Rectal smooth muscle tissue (tissue), 1 donor: ENCODE measurements around the gene VAT1L.

Experiments used
- H3K27ac ChIP-seq: one replicate; pipeline ENCODE4 v1.7.0; 2013; ENCODE audit warnings: low read depth, low read length, inconsistent platforms
- H3K27me3 ChIP-seq: one replicate; pipeline ENCODE4 v1.7.0; 2013; ENCODE audit warnings: low read length; ENCODE audit not compliant: control insufficient read depth, insufficient read depth
- H3K36me3 ChIP-seq: one replicate; pipeline ENCODE4 v1.7.0; 2013; ENCODE audit warnings: low read length; ENCODE audit not compliant: control insufficient read depth, insufficient read depth
- H3K4me1 ChIP-seq: one replicate; pipeline ENCODE4 v1.7.0; 2013; ENCODE audit warnings: low read length; ENCODE audit not compliant: control insufficient read depth, insufficient read depth
- H3K4me3 ChIP-seq: one replicate; pipeline ENCODE4 v1.7.0; 2013; ENCODE audit warnings: low read length
- H3K9ac ChIP-seq: one replicate; pipeline ENCODE4 v1.7.0; 2013; ENCODE audit warnings: low read length

VAT1L gene

GRCh38 chr16:77761204-77761603, 27.2 kb upstream of the VAT1L start:
- H3K36me3 ChIP-seq, result no peaks in the 10 kb centered on the region
- H3K4me3 ChIP-seq, result no peak overlapping the region
- no peaks in the 10 kb centered on the region for H3K4me1 ChIP-seq
- H3K27ac ChIP-seq, result no peak overlapping the region
- H3K9ac ChIP-seq, result no peak overlapping the region
- no peaks in the 10 kb centered on the region for H3K27me3 ChIP-seq

- H3K4me3 ChIP-seq, result no peak overlapping the region
- no peaks in the 10 kb centered on the region for H3K36me3 ChIP-seq
- no peak overlapping the region for H3K27ac ChIP-seq
- H3K4me1 ChIP-seq, result no peaks in the 10 kb centered on the region
- no peak overlapping the region for H3K9ac ChIP-seq
- H3K27me3 ChIP-seq, result no peaks in the 10 kb centered on the region
Measured at GRCh38 chr16:77762262-77762661, 26.1 kb upstream of the VAT1L start.

GRCh38 chr16:77763994-77764393, 24.4 kb upstream of the VAT1L start:
- Histone ChIP-seq H3K27ac (no peak overlapping the region), H3K36me3 (no peaks in the 10 kb centered on the region), H3K4me3 (no peak overlapping the region), H3K4me1 (no peaks in the 10 kb centered on the region), H3K9ac (no peak overlapping the region), H3K27me3 (no peaks in the 10 kb centered on the region)

GRCh38 chr16:77767211-77767610, 21.2 kb upstream of the VAT1L start:
- Histone ChIP-seq H3K27me3 (no peaks in the 10 kb centered on the region), H3K36me3 (no peaks in the 10 kb centered on the region), H3K4me3 (no peak overlapping the region), H3K4me1 (no peaks in the 10 kb centered on the region), H3K9ac (no peak overlapping the region), H3K27ac (no peak overlapping the region)

- Histone ChIP-seq H3K27me3 (no peaks in the 10 kb centered on the region), H3K9ac (no peak overlapping the region), H3K27ac (no peak overlapping the region), H3K4me3 (no peak overlapping the region), H3K36me3 (no peaks in the 10 kb centered on the region), H3K4me1 (no peaks in the 10 kb centered on the region)
Measured at GRCh38 chr16:77767826-77768225, 20.5 kb upstream of the VAT1L start.

- Histone ChIP-seq H3K36me3 (no peaks in the 10 kb centered on the region), H3K27me3 (no peaks in the 10 kb centered on the region), H3K4me3 (no peak overlapping the region), H3K9ac (no peak overlapping the region), H3K4me1 (no peaks in the 10 kb centered on the region), H3K27ac (no peak overlapping the region)
Measured at GRCh38 chr16:77775911-77776909, 12.2 kb upstream of the VAT1L start.

GRCh38 chr16:77777745-77778144, 10.6 kb upstream of the VAT1L start:
- no peaks in the 10 kb centered on the region for H3K36me3 ChIP-seq
- H3K4me1 ChIP-seq, result no peaks in the 10 kb centered on the region
- no peak overlapping the region for H3K27ac ChIP-seq
- no peaks in the 10 kb centered on the region for H3K27me3 ChIP-seq
- no peak overlapping the region for H3K4me3 ChIP-seq
- H3K9ac ChIP-seq, result no peak overlapping the region

GRCh38 chr16:77780378-77780837, 8.0 kb upstream of the VAT1L start:
- no peak overlapping the region for H3K27ac ChIP-seq
- H3K36me3 ChIP-seq, result no peaks in the 10 kb centered on the region
- no peaks in the 10 kb centered on the region for H3K4me1 ChIP-seq
- H3K9ac ChIP-seq, result no peak overlapping the region
- H3K27me3 ChIP-seq, result no peaks in the 10 kb centered on the region
- no peak overlapping the region for H3K4me3 ChIP-seq

GRCh38 chr16:77781091-77781490, 7.3 kb upstream of the VAT1L start:
- Histone ChIP-seq H3K9ac (no peak overlapping the region), H3K27me3 (no peaks in the 10 kb centered on the region), H3K4me1 (no peaks in the 10 kb centered on the region), H3K4me3 (no peak overlapping the region), H3K27ac (no peak overlapping the region), H3K36me3 (no peaks in the 10 kb centered on the region)

- Histone ChIP-seq H3K9ac (no peak overlapping the region), H3K27ac (no peak overlapping the region), H3K36me3 (no peaks in the 10 kb centered on the region), H3K4me3 (no peak overlapping the region), H3K27me3 (no peaks in the 10 kb centered on the region), H3K4me1 (no peaks in the 10 kb centered on the region)
Measured at GRCh38 chr16:77782694-77783093, 5.7 kb upstream of the VAT1L start.

GRCh38 chr16:77784441-77785372, 3.7 kb upstream of the VAT1L start:
- H3K4me3 ChIP-seq, result no peak overlapping the region
- H3K27ac ChIP-seq, result no peak overlapping the region
- no peaks in the 10 kb centered on the region for H3K36me3 ChIP-seq
- no peak overlapping the region for H3K9ac ChIP-seq
- H3K27me3 ChIP-seq, result peaks cover 4% of the 10 kb centered on the region
- no peaks in the 10 kb centered on the region for H3K4me1 ChIP-seq

- H3K36me3 ChIP-seq, result no peaks in the 10 kb centered on the region
- H3K4me1 ChIP-seq, result no peaks in the 10 kb centered on the region
- no peak overlapping the region for H3K9ac ChIP-seq
- H3K4me3 ChIP-seq, result no peak overlapping the region
- H3K27me3 ChIP-seq, result peaks cover 4% of the 10 kb centered on the region
- no peak overlapping the region for H3K27ac ChIP-seq
Measured at GRCh38 chr16:77785373-77785764, 3.0 kb upstream of the VAT1L start.
